Neural crest cell (in vitro differentiated cells): ENCODE data around the gene UNC5A. TPM values are rescaled to one million over a fixed set of nuclear protein-coding genes. Genes with fewer than 3 reads are reported as not detected.

ENCODE experiments used
- DNase-seq: peaks from one replicate; pipeline ENCODE4 v3.0.0; 2021; ENCODE audit warnings: low read depth, mixed read lengths, low spot score
- H3K27ac Mint-ChIP-seq: one replicate; pipeline ENCODE4 v1.8.0; 2021; ENCODE audit warnings: mild to moderate bottlenecking, mixed read lengths; ENCODE audit not compliant: unreplicated experiment
- H3K27me3 Mint-ChIP-seq: 2 replicates; pipeline ENCODE4 v1.8.0; 2021; ENCODE audit warnings: low read depth, mild to moderate bottlenecking, mixed read lengths
- H3K36me3 Mint-ChIP-seq: 2 replicates; pipeline ENCODE4 v1.8.0; 2021; ENCODE audit warnings: low read depth, mild to moderate bottlenecking, mixed read lengths
- H3K4me1 Mint-ChIP-seq: 2 replicates; pipeline ENCODE4 v1.8.0; 2021; ENCODE audit warnings: mixed read lengths
- H3K4me3 Mint-ChIP-seq: one replicate; pipeline ENCODE4 v1.8.0; 2021; ENCODE audit warnings: mild to moderate bottlenecking, mixed read lengths
- H3K9me3 Mint-ChIP-seq: 2 replicates; pipeline ENCODE4 v1.8.0; 2021; ENCODE audit warnings: mixed read lengths
- CTCF ChIP-seq: fragments of 200-600 bp; sonication (generic); conservative IDR thresholded peaks from 2 replicates; pipeline ENCODE4 v1.5.0; 2021; ENCODE audit warnings: antibody characterized with exemption, mild to moderate bottlenecking
- total RNA-seq: library from RNA; stranded (reverse); gene quantifications from 2 replicates; pipeline ENCODE4 v1.2.1, GENCODE V29; 2021

UNC5A gene
- total RNA-seq, 1 donor from 2014 or later: 0.70 TPM

- Mint-ChIP-seq H3K27me3 (peaks cover 89% of the 10 kb centered on the region), H3K4me1 (no peaks in the 10 kb centered on the region), H3K9me3 (no peaks in the 10 kb centered on the region), H3K36me3 (no peaks in the 10 kb centered on the region), H3K4me3 (no peak overlapping the region), H3K27ac (no peak overlapping the region)
- no peak for TF ChIP-seq CTCF
- no peak for DNase-seq
Observed at GRCh38 chr5:176821441-176821840, 11.1 kb downstream of the UNC5A start.

- H3K9me3 Mint-ChIP-seq: no peaks in the 10 kb centered on the region
- no peaks in the 10 kb centered on the region for H3K4me1 Mint-ChIP-seq
- no peak for TF ChIP-seq CTCF
- H3K4me3 Mint-ChIP-seq: no peak overlapping the region
- peaks cover 86% of the 10 kb centered on the region for H3K27me3 Mint-ChIP-seq
- DNase-seq: no peak
- H3K27ac Mint-ChIP-seq: peak overlapping the region; percentile 27
- no peaks in the 10 kb centered on the region for H3K36me3 Mint-ChIP-seq
Observed at GRCh38 chr5:176822041-176822792, 11.9 kb downstream of the UNC5A start.

GRCh38 chr5:176822793-176823481 is 12.6 kb downstream of the UNC5A start:
- Mint-ChIP-seq H3K27me3 (peaks cover 91% of the 10 kb centered on the region), H3K36me3 (no peaks in the 10 kb centered on the region)

GRCh38 chr5:176823869-176824412 is 13.6 kb downstream of the UNC5A start:
- Mint-ChIP-seq H3K36me3 (no peaks in the 10 kb centered on the region), H3K27ac (no peak overlapping the region), H3K9me3 (no peaks in the 10 kb centered on the region), H3K4me1 (peaks cover 3% of the 10 kb centered on the region), H3K4me3 (no peak overlapping the region), H3K27me3 (peaks cover 82% of the 10 kb centered on the region)
- DNase-seq: no peak
- TF ChIP-seq CTCF: no peak

More at GRCh38 chr5:176822793-176823481, 12.6 kb downstream of the UNC5A start:
- no peak for TF ChIP-seq CTCF
- Mint-ChIP-seq H3K27ac (peak overlapping the region; percentile 27), H3K4me3 (no peak overlapping the region), H3K9me3 (no peaks in the 10 kb centered on the region), H3K4me1 (peaks cover under 1% of the 10 kb centered on the region)
- DNase-seq: no peak

- Mint-ChIP-seq H3K4me3 (no peak overlapping the region), H3K9me3 (no peaks in the 10 kb centered on the region), H3K4me1 (peaks cover 3% of the 10 kb centered on the region), H3K27me3 (peaks cover 76% of the 10 kb centered on the region), H3K36me3 (no peaks in the 10 kb centered on the region), H3K27ac (no peak overlapping the region)
- TF ChIP-seq CTCF: no peak
- DNase-seq: no peak
Observed at GRCh38 chr5:176824604-176825003, 14.2 kb downstream of the UNC5A start.
